HUES48 (cell line): ENCODE data around the gene HIPK2.

ENCODE experiments used
- H3K27ac ChIP-seq: one replicate; pipeline ENCODE4 v1.7.0; 2013; ENCODE audit warnings: low read depth, low read length, inconsistent platforms
- H3K27me3 ChIP-seq: 2 replicates; pipeline ENCODE4 v1.6.1; 2013; ENCODE audit warnings: mild to moderate bottlenecking, low read length; ENCODE audit not compliant: control insufficient read depth, insufficient read depth
- H3K36me3 ChIP-seq: 2 replicates; pipeline ENCODE4 v1.6.1; 2013; ENCODE audit warnings: low read length; ENCODE audit not compliant: control insufficient read depth, insufficient read depth
- H3K4me1 ChIP-seq: 2 replicates; pipeline ENCODE4 v1.6.1; 2013; ENCODE audit warnings: mild to moderate bottlenecking, low read length; ENCODE audit not compliant: control insufficient read depth, insufficient read depth
- H3K4me3 ChIP-seq: 2 replicates; pipeline ENCODE4 v1.5.1; 2013; ENCODE audit warnings: mild to moderate bottlenecking, low read depth, low read length
- H3K9ac ChIP-seq: 2 replicates; pipeline ENCODE4 v1.6.1; 2013; ENCODE audit warnings: mild to moderate bottlenecking, low read depth, low read length, moderate library complexity
- H3K9me3 ChIP-seq: 2 replicates; pipeline ENCODE4 v1.6.1; 2013; ENCODE audit warnings: low read length; ENCODE audit not compliant: control insufficient read depth, insufficient read depth

HIPK2 gene

GRCh38 chr7:139702313-139702731, 75.5 kb downstream of the HIPK2 start:
- H3K4me1 ChIP-seq = peaks cover 3% of the 10 kb centered on the region; the same call in 1 of the 2 replicates
- H3K9ac ChIP-seq = no peak overlapping the region
- H3K4me3 ChIP-seq = no peak overlapping the region
- H3K36me3 ChIP-seq = no peaks in the 10 kb centered on the region
- no peaks in the 10 kb centered on the region for H3K9me3 ChIP-seq
- H3K27ac ChIP-seq = no peak overlapping the region
- no peaks in the 10 kb centered on the region for H3K27me3 ChIP-seq

- Histone ChIP-seq H3K4me3 (no peak overlapping the region), H3K4me1 (peaks cover 3% of the 10 kb centered on the region; the same call in 1 of the 2 replicates), H3K9me3 (no peaks in the 10 kb centered on the region), H3K27ac (no peak overlapping the region), H3K27me3 (no peaks in the 10 kb centered on the region), H3K36me3 (no peaks in the 10 kb centered on the region), H3K9ac (no peak overlapping the region)
Measured at GRCh38 chr7:139701908-139702307, 75.9 kb downstream of the HIPK2 start.

- H3K4me3 ChIP-seq = no peak overlapping the region
- H3K36me3 ChIP-seq = no peaks in the 10 kb centered on the region
- H3K27ac ChIP-seq = no peak overlapping the region
Measured at GRCh38 chr7:139700505-139701235, 77.1 kb downstream of the HIPK2 start.

GRCh38 chr7:139699640-139700504, 77.9 kb downstream of the HIPK2 start:
- no peak overlapping the region for H3K27ac ChIP-seq
- H3K9me3 ChIP-seq = no peaks in the 10 kb centered on the region
- no peak overlapping the region for H3K4me3 ChIP-seq
- H3K9ac ChIP-seq = no peak overlapping the region
- H3K27me3 ChIP-seq = no peaks in the 10 kb centered on the region
- H3K36me3 ChIP-seq = no peaks in the 10 kb centered on the region
- peaks cover 3% of the 10 kb centered on the region; the same call in 1 of the 2 replicates for H3K4me1 ChIP-seq

More at GRCh38 chr7:139700505-139701235, 77.1 kb downstream of the HIPK2 start:
- Histone ChIP-seq H3K9ac (no peak overlapping the region), H3K27me3 (no peaks in the 10 kb centered on the region), H3K9me3 (no peaks in the 10 kb centered on the region), H3K4me1 (peaks cover 3% of the 10 kb centered on the region; the same call in 1 of the 2 replicates)

- Histone ChIP-seq H3K9ac (no peak overlapping the region), H3K4me3 (no peak overlapping the region), H3K27ac (no peak overlapping the region), H3K27me3 (no peaks in the 10 kb centered on the region), H3K9me3 (no peaks in the 10 kb centered on the region), H3K4me1 (peaks cover 3% of the 10 kb centered on the region; the same call in 1 of the 2 replicates), H3K36me3 (no peaks in the 10 kb centered on the region)
Measured at GRCh38 chr7:139698844-139699243, 79.0 kb downstream of the HIPK2 start.

- Histone ChIP-seq H3K27ac (no peak overlapping the region), H3K4me1 (peaks cover 3% of the 10 kb centered on the region; the same call in 1 of the 2 replicates), H3K9ac (no peak overlapping the region), H3K36me3 (no peaks in the 10 kb centered on the region), H3K4me3 (no peak overlapping the region), H3K27me3 (no peaks in the 10 kb centered on the region), H3K9me3 (no peaks in the 10 kb centered on the region)
Measured at GRCh38 chr7:139698278-139698677, 79.5 kb downstream of the HIPK2 start.

- H3K27me3 ChIP-seq = no peaks in the 10 kb centered on the region
- H3K4me3 ChIP-seq = no peak overlapping the region
- peaks cover 3% of the 10 kb centered on the region; the same call in 1 of the 2 replicates for H3K4me1 ChIP-seq
- H3K9ac ChIP-seq = no peak overlapping the region
- H3K36me3 ChIP-seq = no peaks in the 10 kb centered on the region
- no peaks in the 10 kb centered on the region for H3K9me3 ChIP-seq
- no peak overlapping the region for H3K27ac ChIP-seq
Measured at GRCh38 chr7:139697056-139697455, 80.7 kb downstream of the HIPK2 start.

GRCh38 chr7:139696552-139696951, 81.2 kb downstream of the HIPK2 start:
- no peaks in the 10 kb centered on the region for H3K27me3 ChIP-seq
- H3K9me3 ChIP-seq = no peaks in the 10 kb centered on the region
- H3K4me3 ChIP-seq = no peak overlapping the region
- no peak overlapping the region for H3K27ac ChIP-seq
- no peak overlapping the region for H3K9ac ChIP-seq
- H3K36me3 ChIP-seq = no peaks in the 10 kb centered on the region
- peaks cover 3% of the 10 kb centered on the region; the same call in 1 of the 2 replicates for H3K4me1 ChIP-seq

GRCh38 chr7:139695588-139695987, 82.2 kb downstream of the HIPK2 start:
- Histone ChIP-seq H3K9me3 (no peaks in the 10 kb centered on the region), H3K4me3 (no peak overlapping the region), H3K27me3 (no peaks in the 10 kb centered on the region), H3K9ac (no peak overlapping the region), H3K36me3 (no peaks in the 10 kb centered on the region), H3K27ac (no peak overlapping the region), H3K4me1 (peaks cover 3% of the 10 kb centered on the region; the same call in 1 of the 2 replicates)

GRCh38 chr7:139695051-139695450, 82.7 kb downstream of the HIPK2 start:
- Histone ChIP-seq H3K9ac (no peak overlapping the region), H3K4me3 (no peak overlapping the region), H3K4me1 (peaks cover 1% of the 10 kb centered on the region; the same call in 1 of the 2 replicates), H3K36me3 (no peaks in the 10 kb centered on the region), H3K27ac (no peak overlapping the region), H3K27me3 (no peaks in the 10 kb centered on the region), H3K9me3 (no peaks in the 10 kb centered on the region)

- no peaks in the 10 kb centered on the region for H3K27me3 ChIP-seq
- no peak overlapping the region for H3K9ac ChIP-seq
- H3K4me1 ChIP-seq = no peaks in the 10 kb centered on the region
- H3K9me3 ChIP-seq = no peaks in the 10 kb centered on the region
- no peak overlapping the region for H3K27ac ChIP-seq
- no peaks in the 10 kb centered on the region for H3K36me3 ChIP-seq
- H3K4me3 ChIP-seq = no peak overlapping the region
Measured at GRCh38 chr7:139694389-139694676, 83.5 kb downstream of the HIPK2 start.
